HepG2 (cell line): ENCODE measurements around the gene MB21D2. TPM values are rescaled to one million over a fixed set of nuclear protein-coding genes. Genes with fewer than 3 reads are reported as not detected.
A peak's percentile ranks its signal among the peaks of the same experiment; 100 is the strongest.

ENCODE experiments used
- BCL6 ChIP-seq: IDR thresholded peaks from 2 replicates; pipeline ENCODE4 v1.6.1; 2016; ENCODE audit warnings: missing genetic modification reagents, missing compliant biosample characterization
- HNRNPLL ChIP-seq: fragments of 200-400 bp; formaldehyde crosslinking; IDR thresholded peaks from 2 replicates; pipeline ENCODE4 v1.6.1; 2017; ENCODE audit warnings: mild to moderate bottlenecking, low read depth, low read length; ENCODE audit not compliant: poor library complexity, severe bottlenecking
- NFRKB ChIP-seq: fragments of 450-650 bp; IDR thresholded peaks from 2 replicates; pipeline ENCODE4 v1.6.1; 2017
- PATZ1 ChIP-seq: sonication (generic); formaldehyde crosslinking; IDR thresholded peaks from 2 replicates; pipeline ENCODE4 v1.4.0; 2020; ENCODE audit warnings: missing genetic modification reagents
- POGK ChIP-seq: sonication (generic); formaldehyde crosslinking; conservative IDR thresholded peaks from 2 replicates; pipeline ENCODE4 v1.8.0; 2022; ENCODE audit warnings: mild to moderate bottlenecking, moderate library complexity, missing genetic modification reagents
- PRDM15 ChIP-seq: sonication (generic); formaldehyde crosslinking; IDR thresholded peaks from 2 replicates; pipeline ENCODE4 v1.4.0; 2020; ENCODE audit warnings: missing genetic modification reagents
- UBTF ChIP-seq: sonication (generic); formaldehyde crosslinking; IDR thresholded peaks from 2 replicates; pipeline ENCODE4 v1.4.0; 2020; ENCODE audit warnings: mild to moderate bottlenecking, missing genetic modification reagents
- YEATS4 ChIP-seq: sonication (generic); formaldehyde crosslinking; IDR thresholded peaks from 2 replicates; pipeline ENCODE4 v1.4.0; 2020; ENCODE audit warnings: missing genetic modification reagents, borderline replicate concordance
- YY1 ChIP-seq: IDR thresholded peaks from 2 replicates; pipeline ENCODE4 v1.6.1; 2011; ENCODE audit warnings: low read length, low read depth, moderate library complexity, mild to moderate bottlenecking; ENCODE audit not compliant: insufficient read depth, insufficient replicate concordance
- ZNF768 ChIP-seq: sonication (generic); formaldehyde crosslinking; IDR thresholded peaks from 2 replicates; pipeline ENCODE4 v1.4.0; 2020; ENCODE audit warnings: missing genetic modification reagents
- ZNF770 ChIP-seq: sonication (generic); formaldehyde crosslinking; IDR thresholded peaks from 2 replicates; pipeline ENCODE4 v1.5.0; 2020; ENCODE audit warnings: mild to moderate bottlenecking, missing genetic modification reagents
- ZNF891 ChIP-seq: sonication (generic); formaldehyde crosslinking; IDR thresholded peaks from 2 replicates; pipeline ENCODE4 v1.5.0; 2020; ENCODE audit warnings: mild to moderate bottlenecking, missing genetic modification reagents
- polyA plus RNA-seq, 8 experiments: library from polyadenylated mRNA; depleted of rRNA in 3 of 8; stranded (reverse) in 7 of 8; unstranded in 1 of 8; fragments of >200 nt; fragmentation: Illumina TruSeq in 4 of 8; extraction: Trizol in 4 of 8; gene quantifications; 2 replicates each; pipeline versions ENCODE4 v1.2.1 to v1.2.3, GENCODE V29; 2011 to 2016; ENCODE audit warnings: low read depth in 4 of 8, missing spikeins in 1 of 8, mixed read lengths in 1 of 8; ENCODE audit not compliant: insufficient read depth in 1 of 8
- total RNA-seq, 5 experiments: library from RNA; depleted of rRNA; stranded (reverse); fragments of >200 nt; fragmentation: Illumina TruSeq; extraction: Trizol; gene quantifications; 2 replicates each; pipeline ENCODE4 v1.2.3, GENCODE V29; 2016; ENCODE audit warnings: low read depth in 1 of 5

The MB21D2 gene
- total and polyA plus RNA-seq, 2 of the 13 experiments (the other 11 are each of a cell fraction or from before 2014, with no cell fraction given): 0.90 to 1.6 TPM

GRCh38 chr3:192917404-192918274, at the start of gene MB21D2 (continued):
- TF ChIP-seq PATZ1 (CRISPR knock-in tag): peak; percentile 24; the same call in 1 of the 2 replicates
- peak; percentile 52 for TF ChIP-seq HNRNPLL
- TF ChIP-seq PRDM15 (CRISPR knock-in tag): peak; percentile 34; the same call in 1 of the 2 replicates
- TF ChIP-seq POGK (CRISPR knock-in tag): 0 out of 2 replicates have a peak, but pooled peaks have one; percentile 54
- peak; percentile 60; the same call in 1 of the 2 replicates for TF ChIP-seq BCL6 (CRISPR knock-in tag)
- no peak for TF ChIP-seq NFRKB
- TF ChIP-seq ZNF770 (CRISPR knock-in tag): no peak
- peak; percentile 71 for TF ChIP-seq YY1
- peak; percentile 73; the same call in 1 of the 2 replicates for TF ChIP-seq ZNF768
- peak; percentile 41; the same call in 1 of the 2 replicates for TF ChIP-seq YEATS4 (CRISPR knock-in tag)
- TF ChIP-seq ZNF891: peak; percentile 51; the same call in 1 of the 2 replicates
- TF ChIP-seq UBTF (CRISPR knock-in tag): peak; percentile 62; the same call in 1 of the 2 replicates
